Left lung (tissue), 10 donors: ENCODE data around the gene SERP2. TPM values are rescaled to one million over a fixed set of nuclear protein-coding genes. Genes with fewer than 3 reads are reported as not detected.

Experiments
- ATAC-seq: fragments of 200-7000 bp; cut with Tn5 transposase; one replicate; pipeline ENCODE4 v1.9.1; 2020; ENCODE audit warnings: moderate library complexity
- DNase-seq, 4 donors: peaks; one replicate each; pipeline ENCODE4 v3.0.0-alpha.2; 2013 to 2020
- H3K27ac ChIP-seq, 2 donors: fragments of 200-600 bp; sonication (generic) in 1 of 2; one replicate each; pipeline versions ENCODE4 v1.5.0 to v1.8.0; 2020 to 2021
- H3K27me3 ChIP-seq, 2 donors: fragments of 200-600 bp; sonication (generic) in 1 of 2; one replicate each; pipeline versions ENCODE4 v1.5.0 to v1.8.0; 2020 to 2021
- H3K36me3 ChIP-seq, 2 donors: fragments of 200-600 bp; sonication (generic) in 1 of 2; one replicate each; pipeline versions ENCODE4 v1.5.0 to v1.8.0; 2020 to 2021
- H3K4me1 ChIP-seq, 2 donors: fragments of 200-600 bp; one replicate each; pipeline ENCODE4 v1.8.0; 2021
- H3K4me3 ChIP-seq, 2 donors: fragments of 200-600 bp; sonication (generic) in 1 of 2; one replicate each; pipeline versions ENCODE4 v1.5.0 to v1.8.0; 2020 to 2021; ENCODE audit warnings: mild to moderate bottlenecking in 1 of 2
- H3K9me3 ChIP-seq, 2 donors: fragments of 200-600 bp; sonication (generic) in 1 of 2; one replicate each; pipeline versions ENCODE4 v1.5.0 to v1.8.0; 2020 to 2021
- CTCF ChIP-seq, 2 donors: fragments of 200-600 bp; sonication (generic) in 1 of 2; IDR thresholded peaks; one replicate each; pipeline versions ENCODE4 v1.5.0 to v1.8.0; 2021; ENCODE audit warnings: antibody characterized with exemption in 2 of 2
- intact Hi-C, 2 donors: fragments of 100-400 bp; cut with DNase I; formaldehyde crosslinking; loops; one replicate each; pipeline versions ENCODE4 v1.11.2 to v1.14.2; 2022
- polyA plus RNA-seq, 6 donors: library from polyadenylated mRNA; unstranded; fragments of 120-200 nt; gene quantifications; one replicate each; pipeline ENCODE4 v1.2.1, GENCODE V29; 2013; ENCODE audit not compliant: insufficient read length in 6 of 6
- total RNA-seq, 2 donors: library from RNA; stranded (reverse); fragmentation: NEBNext Ultra II Directional; extraction: Animal tissue kit (Norgen Biotek cat#: 25700); gene quantifications; one replicate each; pipeline ENCODE4 v1.2.1, GENCODE V29; 2021
- donor health status: DM: no; HTN: yes; CAD: no.
- donor health status: DM: no; HTN: no; CAD: no.

Gene SERP2
- total and polyA plus RNA-seq, 8 donors, result 1.9 to 9.8 (median 9.1) TPM

DNA sequence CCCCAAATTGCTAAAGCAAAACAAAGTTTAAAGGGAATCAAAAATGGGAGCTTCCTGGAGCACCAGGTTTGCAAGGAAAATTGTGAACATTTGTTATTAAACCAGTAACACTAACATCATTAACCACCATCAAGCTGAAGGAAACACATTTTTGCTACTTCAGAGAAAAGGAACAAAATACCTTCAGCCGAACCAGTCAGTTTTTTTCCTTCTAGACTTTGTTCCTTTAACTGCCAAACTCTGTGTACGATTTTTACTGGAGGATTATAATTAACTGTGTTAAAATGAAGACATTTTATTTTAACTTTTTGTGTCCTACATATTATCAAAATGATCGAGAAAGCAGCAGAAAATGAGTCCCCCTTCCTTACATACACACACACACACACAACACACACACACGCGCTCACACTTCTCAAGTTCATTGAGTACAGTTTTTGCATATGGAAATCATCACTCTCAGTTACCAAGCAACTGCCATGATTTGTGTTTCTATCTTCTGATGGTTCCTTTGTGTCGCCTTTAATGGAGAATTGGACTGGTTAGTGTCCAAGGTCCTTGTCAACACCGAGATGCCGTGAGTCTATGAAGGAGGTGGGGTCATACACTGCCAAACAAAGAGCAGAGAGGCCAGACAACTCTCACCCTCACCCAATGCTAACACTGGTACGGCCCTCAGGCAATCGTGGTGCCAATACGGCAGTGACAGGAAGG lies 9.8 kb upstream of the SERP2 start:
- Histone ChIP-seq H3K9me3 (no peaks in the 10 kb centered on the region), H3K27me3 (no peaks in the 10 kb centered on the region), H3K27ac (no peak overlapping the region), H3K4me3 (no peak overlapping the region), H3K4me1 (peaks cover 0 to 3% of the 10 kb centered on the region in 2 donors), H3K36me3 (no peaks in the 10 kb centered on the region)
- no peak for DNase-seq
- no peak for ATAC-seq
- intact Hi-C loops, result no loop called here
- no peak for TF ChIP-seq CTCF (IDR thresholded peaks at IDR 0.05)

- no peak for TF ChIP-seq CTCF (IDR thresholded peaks at IDR 0.05)
Observed at GRCh38 chr13:44364345-44365000, 9.2 kb upstream of the SERP2 start.

GRCh38 chr13:44365008-44365407 lies 8.6 kb upstream of the SERP2 start:
- Histone ChIP-seq H3K27me3 (no peaks in the 10 kb centered on the region), H3K27ac (no peak overlapping the region), H3K4me1 (peaks cover 0 to 3% of the 10 kb centered on the region in 2 donors), H3K4me3 (no peak overlapping the region), H3K36me3 (no peaks in the 10 kb centered on the region), H3K9me3 (no peaks in the 10 kb centered on the region)
- ATAC-seq (no peak), DNase-seq (no peak)
- intact Hi-C loops, result no loop called here
- TF ChIP-seq CTCF (IDR thresholded peaks at IDR 0.05), result no peak

More at GRCh38 chr13:44364345-44365000, 9.2 kb upstream of the SERP2 start:
- no peak overlapping the region for H3K27ac ChIP-seq
- intact Hi-C loops, result no loop called here
- no peaks in the 10 kb centered on the region for H3K36me3 ChIP-seq
- no peak for ATAC-seq
- H3K4me3 ChIP-seq, result no peak overlapping the region
- no peak for DNase-seq
- H3K9me3 ChIP-seq, result no peaks in the 10 kb centered on the region
- H3K27me3 ChIP-seq, result no peaks in the 10 kb centered on the region
- peaks cover 0 to 3% of the 10 kb centered on the region in 2 donors for H3K4me1 ChIP-seq

- H3K4me1 ChIP-seq, result peaks cover 0 to 3% of the 10 kb centered on the region in 2 donors
- ATAC-seq, result no peak
- H3K36me3 ChIP-seq, result no peaks in the 10 kb centered on the region
- H3K9me3 ChIP-seq, result no peaks in the 10 kb centered on the region
- no peak overlapping the region for H3K4me3 ChIP-seq
- no peak for TF ChIP-seq CTCF (IDR thresholded peaks at IDR 0.05)
- intact Hi-C loops, result no loop called here
- no peaks in the 10 kb centered on the region for H3K27me3 ChIP-seq
- DNase-seq, result no peak
- no peak overlapping the region for H3K27ac ChIP-seq
Observed at GRCh38 chr13:44365899-44366298, 7.7 kb upstream of the SERP2 start.

- no peaks in the 10 kb centered on the region for H3K36me3 ChIP-seq
- intact Hi-C loops, result no loop called here
Observed at GRCh38 chr13:44368062-44368591, 5.5 kb upstream of the SERP2 start.

More at GRCh38 chr13:44368062-44368591, 5.5 kb upstream of the SERP2 start:
- Histone ChIP-seq H3K4me3 (no peak overlapping the region), H3K4me1 (peaks cover 0 to 5% of the 10 kb centered on the region in 2 donors), H3K27ac (no peak overlapping the region), H3K27me3 (peaks cover 0 to 14% of the 10 kb centered on the region in 2 donors), H3K9me3 (no peaks in the 10 kb centered on the region)
- no peak for DNase-seq
- no peak for ATAC-seq
- no peak for TF ChIP-seq CTCF (IDR thresholded peaks at IDR 0.05)
